Measurements from ENCODE around the gene ST7. TPM values are rescaled to one million over a fixed set of nuclear protein-coding genes. Genes with fewer than 3 reads are reported as not detected.

The ST7 gene
- polyA plus RNA-seq, 1 donor (not counting 4 experiments of a cell fraction or from before 2014, with no cell fraction given) = 16.9 TPM

DNA sequence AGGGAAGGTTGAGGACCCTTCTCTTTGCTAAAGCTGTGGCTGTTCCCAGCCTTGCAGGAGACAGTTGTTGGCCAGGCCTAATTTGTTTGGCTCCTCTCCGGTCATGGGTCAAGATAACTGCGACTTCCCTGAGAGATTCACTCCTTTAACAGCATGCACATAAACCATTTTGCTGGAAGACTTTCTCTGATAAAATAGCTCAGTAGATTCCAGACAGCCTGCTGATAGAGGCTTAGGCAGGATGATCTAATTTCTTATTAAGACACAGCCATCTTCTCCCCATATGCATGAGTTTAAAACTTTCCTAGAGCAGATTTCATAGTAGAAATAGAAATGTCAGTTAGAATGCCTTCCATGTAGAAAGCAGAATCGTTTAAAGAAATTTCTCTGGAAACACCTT, 187.6 kb downstream of the ST7 start:
- dilution Hi-C loops (cut with MboI; ENCODE audit: extremely low pct_ligation_motif_present, low sequenced_read_pairs) = no loop called here
- no peak overlapping the region for H3K27ac ChIP-seq (ENCODE audit: control insufficient read depth, insufficient read depth, low read length)
- no peaks in the 10 kb centered on the region for H3K27me3 ChIP-seq (ENCODE audit: control insufficient read depth, extremely low read depth, insufficient read depth, low read length)
- no peaks in the 10 kb centered on the region for H3K79me2 ChIP-seq (ENCODE audit: control insufficient read depth, insufficient read depth, low read length)
- H3K4me1 ChIP-seq (ENCODE audit: control insufficient read depth, extremely low read depth, insufficient read depth, low read length) = peaks cover 5% of the 10 kb centered on the region
- H3K4me2 ChIP-seq (ENCODE audit: control insufficient read depth, extremely low read depth, insufficient read depth, low read depth, low read length) = no peak overlapping the region
- no peaks in the 10 kb centered on the region for H3K9me3 ChIP-seq (ENCODE audit: control insufficient read depth, low read depth, low read length)
- no peaks in the 10 kb centered on the region for H4K20me1 ChIP-seq (ENCODE audit: control insufficient read depth, extremely low read depth, insufficient read depth, low read length)
- TF ChIP-seq EZH2 (IDR thresholded peaks at IDR 0.05; ENCODE audit: low read length) = no peak
- TF ChIP-seq, protein P1, sequence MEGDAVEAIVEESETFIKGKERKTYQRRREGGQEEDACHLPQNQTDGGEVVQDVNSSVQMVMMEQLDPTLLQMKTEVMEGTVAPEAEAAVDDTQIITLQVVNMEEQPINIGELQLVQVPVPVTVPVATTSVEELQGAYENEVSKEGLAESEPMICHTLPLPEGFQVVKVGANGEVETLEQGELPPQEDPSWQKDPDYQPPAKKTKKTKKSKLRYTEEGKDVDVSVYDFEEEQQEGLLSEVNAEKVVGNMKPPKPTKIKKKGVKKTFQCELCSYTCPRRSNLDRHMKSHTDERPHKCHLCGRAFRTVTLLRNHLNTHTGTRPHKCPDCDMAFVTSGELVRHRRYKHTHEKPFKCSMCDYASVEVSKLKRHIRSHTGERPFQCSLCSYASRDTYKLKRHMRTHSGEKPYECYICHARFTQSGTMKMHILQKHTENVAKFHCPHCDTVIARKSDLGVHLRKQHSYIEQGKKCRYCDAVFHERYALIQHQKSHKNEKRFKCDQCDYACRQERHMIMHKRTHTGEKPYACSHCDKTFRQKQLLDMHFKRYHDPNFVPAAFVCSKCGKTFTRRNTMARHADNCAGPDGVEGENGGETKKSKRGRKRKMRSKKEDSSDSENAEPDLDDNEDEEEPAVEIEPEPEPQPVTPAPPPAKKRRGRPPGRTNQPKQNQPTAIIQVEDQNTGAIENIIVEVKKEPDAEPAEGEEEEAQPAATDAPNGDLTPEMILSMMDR (optimal IDR thresholded peaks at IDR 0.05 in 1 of 3, IDR thresholded peaks at IDR 0.05 in 1 of 3, conservative IDR thresholded peaks at IDR 0.05 in 1 of 3; ENCODE audit: extremely low read depth in 1 of 3, insufficient read depth in 2 of 3, low read length in 3 of 3) = no peak
- FAIRE-seq (no peak), DNase-seq (ENCODE audit: low read depth, low spot score) (no peak)
- H3K4me3 ChIP-seq (ENCODE audit: control insufficient read depth in 2 of 3, extremely low read depth in 1 of 3, insufficient read depth in 2 of 3, low read depth in 1 of 3, low read length in 3 of 3) = no peak overlapping the region
- H3K36me3 ChIP-seq (ENCODE audit: control insufficient read depth in 2 of 2, extremely low read depth in 1 of 2, insufficient read depth in 2 of 2, low read length in 2 of 2) = peaks cover 0 to 4% of the 10 kb centered on the region in 2 experiments
- H3K9ac ChIP-seq (ENCODE audit: control insufficient read depth, extremely low read depth, insufficient read depth, low read length) = no peak overlapping the region
- H2AFZ ChIP-seq (ENCODE audit: control insufficient read depth, low read length) = no peak overlapping the region
- H3K9me1 ChIP-seq (ENCODE audit: control insufficient read depth, extremely low read depth, insufficient read depth, low read length) = no peaks in the 10 kb centered on the region

DNA sequence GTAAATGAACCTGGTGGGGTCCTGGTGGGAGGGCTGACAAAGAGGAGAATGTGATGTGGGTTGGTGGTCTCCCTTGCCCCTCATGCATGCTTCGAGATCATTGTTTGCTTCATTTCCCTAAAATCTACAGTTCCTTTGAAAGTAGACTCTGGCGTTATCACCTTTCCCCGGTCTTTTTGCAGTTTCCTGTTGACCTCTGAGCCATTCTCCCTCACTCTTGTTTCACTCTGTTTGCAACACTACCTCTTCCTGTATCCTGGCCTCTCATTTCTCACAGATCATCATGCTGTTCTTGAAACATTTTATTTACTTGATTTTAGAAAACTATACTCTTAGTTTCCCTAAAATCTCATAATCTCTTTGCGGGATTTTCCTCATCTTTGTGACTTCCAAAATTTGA, 189.8 kb downstream of the ST7 start:
- no peak for FAIRE-seq

More for the DNA sequence above, 189.8 kb downstream of the ST7 start:
- Histone ChIP-seq H3K4me3 (ENCODE audit: control insufficient read depth in 2 of 3, extremely low read depth in 1 of 3, insufficient read depth in 2 of 3, low read depth in 1 of 3, low read length in 3 of 3) (no peak overlapping the region), H3K9me1 (ENCODE audit: control insufficient read depth, extremely low read depth, insufficient read depth, low read length) (no peaks in the 10 kb centered on the region), H3K9ac (ENCODE audit: control insufficient read depth, extremely low read depth, insufficient read depth, low read length) (no peak overlapping the region), H3K79me2 (ENCODE audit: control insufficient read depth, insufficient read depth, low read length) (no peaks in the 10 kb centered on the region), H3K27ac (ENCODE audit: control insufficient read depth, insufficient read depth, low read length) (no peak overlapping the region), H3K36me3 (ENCODE audit: control insufficient read depth in 2 of 2, extremely low read depth in 1 of 2, insufficient read depth in 2 of 2, low read length in 2 of 2) (peaks cover 0 to 4% of the 10 kb centered on the region in 2 experiments), H3K27me3 (ENCODE audit: control insufficient read depth, extremely low read depth, insufficient read depth, low read length) (no peaks in the 10 kb centered on the region), H2AFZ (ENCODE audit: control insufficient read depth, low read length) (no peak overlapping the region), H3K4me2 (ENCODE audit: control insufficient read depth, extremely low read depth, insufficient read depth, low read depth, low read length) (no peak overlapping the region), H3K4me1 (ENCODE audit: control insufficient read depth, extremely low read depth, insufficient read depth, low read length) (peaks cover 5% of the 10 kb centered on the region), H4K20me1 (ENCODE audit: control insufficient read depth, extremely low read depth, insufficient read depth, low read length) (no peaks in the 10 kb centered on the region), H3K9me3 (ENCODE audit: control insufficient read depth, low read depth, low read length) (no peaks in the 10 kb centered on the region)
- no peak for DNase-seq (ENCODE audit: low read depth, low spot score)
- dilution Hi-C loops (cut with MboI; ENCODE audit: extremely low pct_ligation_motif_present, low sequenced_read_pairs) = no loop called here
- TF ChIP-seq, protein P1 (optimal IDR thresholded peaks at IDR 0.05 in 1 of 3, IDR thresholded peaks at IDR 0.05 in 1 of 3, conservative IDR thresholded peaks at IDR 0.05 in 1 of 3; ENCODE audit: extremely low read depth in 1 of 3, insufficient read depth in 2 of 3, low read length in 3 of 3) = no peak
- TF ChIP-seq EZH2 (IDR thresholded peaks at IDR 0.05; ENCODE audit: low read length) = no peak
